ENCODE measurements around the gene RBP4. TPM values are rescaled to one million over a fixed set of nuclear protein-coding genes. Genes with fewer than 3 reads are reported as not detected.

Gene RBP4
- 5.0 to 10.5 TPM (median 9.5 TPM) in 5 replicates for total RNA-seq (2022; extraction: Qiagen RNA extraction)

DNA sequence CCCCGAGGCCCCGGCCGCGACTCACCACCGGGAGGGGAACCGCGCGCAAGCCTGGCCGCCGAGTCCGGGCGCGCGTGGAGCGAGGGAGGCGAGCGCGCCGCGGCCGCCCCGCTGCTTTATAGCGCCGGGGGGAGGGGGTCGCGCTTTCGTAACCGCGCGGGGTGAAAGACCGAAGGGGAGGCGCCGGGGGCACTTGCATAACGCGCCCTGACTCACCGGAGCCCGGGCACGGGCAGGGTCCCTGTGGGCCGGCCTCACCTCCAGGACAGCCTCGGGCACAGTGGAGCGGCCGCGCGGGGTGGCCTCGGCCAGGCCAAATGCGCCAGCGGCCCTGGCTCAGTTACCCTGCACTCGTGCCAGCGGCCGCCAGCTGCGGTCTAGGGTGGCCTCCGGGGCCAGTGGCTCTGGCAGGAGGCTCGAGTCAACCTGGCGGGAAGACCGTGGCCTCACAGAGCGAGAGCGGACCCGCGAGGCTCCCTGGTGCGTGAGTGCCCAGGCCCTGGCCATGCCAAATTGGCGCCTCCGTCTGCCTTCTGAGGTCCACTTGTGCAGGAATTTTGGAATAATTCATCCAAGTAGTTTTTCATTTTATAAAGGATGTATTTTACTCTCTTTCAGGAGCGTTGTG lies at the start of gene RBP4:
Gene RBP4 (minus strand): TSS at position 90 of the 628 bp plus-strand sequence. CDS start 207 bp downstream, outside the sequence.

DNA sequence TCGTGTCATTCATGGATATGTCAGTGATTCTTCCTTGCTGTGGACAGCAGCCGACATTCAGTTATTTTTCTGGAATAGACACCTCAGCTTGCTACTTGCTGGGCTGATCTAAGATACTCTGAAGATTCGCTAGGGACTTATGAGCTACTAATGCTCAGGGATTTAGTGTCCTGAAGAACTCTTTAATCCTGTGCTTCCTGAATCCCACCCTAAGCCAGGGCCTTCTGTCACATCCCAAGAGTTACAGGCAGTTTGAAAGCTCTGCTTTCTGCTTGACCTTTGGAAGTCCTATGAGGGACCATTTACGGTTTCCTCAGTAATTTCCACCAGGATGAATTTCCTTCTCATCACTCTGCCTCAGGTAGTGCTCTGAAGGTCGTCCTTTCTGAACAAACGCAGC lies 11.3 kb upstream of the RBP4 start, which contains the start of gene PDE6C:
Gene PDE6C (plus strand): TSS at position 227 of the 400 bp plus-strand sequence. CDS start 189 bp downstream, outside the sequence.

DNA sequence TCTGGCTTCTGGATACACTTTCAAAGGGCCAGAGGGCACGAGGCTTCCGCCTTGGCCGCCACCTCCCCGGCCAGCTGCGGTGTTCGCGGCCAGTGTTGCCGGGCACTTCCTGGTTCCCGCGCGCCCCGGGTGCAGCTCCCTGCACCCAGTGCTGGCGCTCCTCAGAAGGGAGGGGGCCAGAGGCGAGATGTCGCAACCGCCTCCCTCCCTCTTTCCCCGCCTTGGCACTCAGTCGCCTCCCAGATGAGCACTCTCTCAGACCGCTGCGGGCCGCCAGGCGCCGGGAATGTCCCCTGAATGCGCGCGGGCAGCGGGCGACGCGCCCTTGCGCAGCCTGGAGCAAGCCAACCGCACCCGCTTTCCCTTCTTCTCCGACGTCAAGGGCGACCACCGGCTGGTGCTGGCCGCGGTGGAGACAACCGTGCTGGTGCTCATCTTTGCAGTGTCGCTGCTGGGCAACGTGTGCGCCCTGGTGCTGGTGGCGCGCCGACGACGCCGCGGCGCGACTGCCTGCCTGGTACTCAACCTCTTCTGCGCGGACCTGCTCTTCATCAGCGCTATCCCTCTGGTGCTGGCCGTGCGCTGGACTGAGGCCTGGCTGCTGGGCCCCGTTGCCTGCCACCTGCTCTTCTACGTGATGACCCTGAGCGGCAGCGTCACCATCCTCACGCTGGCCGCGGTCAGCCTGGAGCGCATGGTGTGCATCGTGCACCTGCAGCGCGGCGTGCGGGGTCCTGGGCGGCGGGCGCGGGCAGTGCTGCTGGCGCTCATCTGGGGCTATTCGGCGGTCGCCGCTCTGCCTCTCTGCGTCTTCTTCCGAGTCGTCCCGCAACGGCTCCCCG lies 34.4 kb downstream of the RBP4 start, which contains the start of gene FFAR4:
Gene FFAR4 (plus strand): TSS at position 231 of the 842 bp plus-strand sequence. CDS start 56 bp downstream, at position 287.

Other genes starting within 250 kb of the RBP4 start
- gene MYOF, start 118.9 kb downstream of the RBP4 start, total RNA-seq (2022; extraction: Qiagen RNA extraction): 177 to 295 TPM (median 215 TPM) in 5 replicates
- gene CEP55, start 104.6 kb downstream of the RBP4 start, total RNA-seq (2022; extraction: Qiagen RNA extraction): 53.3 to 76.4 TPM (median 65.5 TPM) in 5 replicates
- gene FFAR4, start 34.6 kb downstream of the RBP4 start, total RNA-seq (2022; extraction: Qiagen RNA extraction): 0.06 to 0.12 TPM (median 0.08 TPM) in 5 replicates
- not detected in 5 replicates for gene PDE6C, start 11.3 kb upstream of the RBP4 start, total RNA-seq (2022; extraction: Qiagen RNA extraction)
- gene FRA10AC1, start 101.4 kb upstream of the RBP4 start, total RNA-seq (2022; extraction: Qiagen RNA extraction): 4.6 to 5.7 TPM (median 5.1 TPM) in 5 replicates
- gene LGI1, start 156.7 kb upstream of the RBP4 start, total RNA-seq (2022; extraction: Qiagen RNA extraction): not detected in 5 replicates